NCI-H2227 treated with DMSO at 0.1 percent for 48 hours (cell line): ENCODE results near the gene PLCD1.

Experiments used
- DNase-seq: peaks from one replicate; lab custom pipeline; 2025; lab: John Stamatoyannopoulos, UW

The PLCD1 gene

GRCh38 chr3:37964146-37964545 is 65.3 kb downstream of the PLCD1 start:
- DNase-seq, result no peak

- DNase-seq, result no peak
Observed at GRCh38 chr3:37963635-37964034, 65.8 kb downstream of the PLCD1 start.

GRCh38 chr3:37963016-37963415 is 66.4 kb downstream of the PLCD1 start:
- no peak for DNase-seq

GRCh38 chr3:37961622-37962431 is 67.6 kb downstream of the PLCD1 start:
- DNase-seq, result no peak

DNA sequence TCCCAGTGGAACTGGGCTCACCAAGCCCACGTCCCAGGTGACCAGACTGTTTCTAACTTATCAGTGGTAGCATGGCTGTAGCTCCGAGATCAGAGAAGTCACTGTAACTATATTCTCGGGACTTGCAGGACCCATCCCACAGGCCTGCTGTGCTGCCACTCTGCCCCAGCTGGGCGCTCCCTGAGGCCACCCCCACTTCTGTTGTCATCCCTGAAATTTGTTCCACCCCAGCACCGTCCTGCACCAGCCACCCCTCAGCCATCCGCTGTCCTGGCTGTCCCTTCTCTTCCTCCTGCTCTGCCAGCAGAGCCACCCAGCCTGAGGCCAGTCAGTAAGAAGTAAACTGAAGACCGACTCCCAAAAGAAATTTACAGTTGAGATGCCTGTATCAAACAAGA is 71.9 kb downstream of the PLCD1 start:
- no peak for DNase-seq
